DOHH2 (cell line): ENCODE measurements around the gene ANTXRL.
A peak's percentile ranks its signal among the peaks of the same experiment; 100 is the strongest.

Source experiments
- H3F3A ChIP-seq: fragments of 200-600 bp; sonication (generic), shearing (Covaris generic); 2 replicates; pipeline ENCODE4 v1.6.0; 2016; ENCODE audit warnings: antibody characterized with exemption, mild to moderate bottlenecking; ENCODE audit not compliant: control insufficient read depth, insufficient read depth
- H3K27ac ChIP-seq: fragments of 200-600 bp; sonication (generic); 2 replicates; pipeline ENCODE4 v1.5.1; 2014; ENCODE audit warnings: low read depth, mild to moderate bottlenecking, low read length, moderate library complexity
- H3K27me3 ChIP-seq: fragments of 200-600 bp; sonication (generic); 2 replicates; pipeline ENCODE4 v1.6.1; 2014; ENCODE audit warnings: mild to moderate bottlenecking, low read length, mixed read lengths; ENCODE audit not compliant: control insufficient read depth
- H3K36me3 ChIP-seq: fragments of 200-600 bp; sonication (generic); 2 replicates; pipeline ENCODE4 v1.6.1; 2014; ENCODE audit warnings: mild to moderate bottlenecking, low read length, moderate library complexity, mixed read lengths; ENCODE audit not compliant: control insufficient read depth
- H3K4me1 ChIP-seq: fragments of 200-600 bp; sonication (generic); 2 replicates; pipeline ENCODE4 v1.6.1; 2014; ENCODE audit warnings: mild to moderate bottlenecking, low read length, mixed read lengths; ENCODE audit not compliant: control insufficient read depth
- H3K4me2 ChIP-seq: fragments of 200-600 bp; sonication (generic); 2 replicates; pipeline ENCODE4 v1.6.0; 2014; ENCODE audit warnings: mild to moderate bottlenecking, low read length, moderate library complexity
- H3K4me3 ChIP-seq: fragments of 200-600 bp; sonication (generic); 2 replicates; pipeline ENCODE4 v1.5.1; 2014; ENCODE audit warnings: mild to moderate bottlenecking, low read length, mixed read lengths
- H3K79me2 ChIP-seq: fragments of 200-600 bp; sonication (generic); 2 replicates; pipeline ENCODE4 v1.6.1; 2014; ENCODE audit warnings: mild to moderate bottlenecking, low read length, mixed read lengths; ENCODE audit not compliant: control insufficient read depth
- H3K9me2 ChIP-seq: fragments of 200-600 bp; sonication (generic); replicated peaks from 2 replicates; pipeline ENCODE4 v1.6.1; 2014; ENCODE audit warnings: mild to moderate bottlenecking, low read length, mixed read lengths; ENCODE audit not compliant: control insufficient read depth
- H3K9me3 ChIP-seq: fragments of 200-600 bp; sonication (generic); 2 replicates; pipeline ENCODE4 v1.6.1; 2014; ENCODE audit warnings: antibody characterized with exemption, low read length, mixed read lengths; ENCODE audit not compliant: control insufficient read depth, insufficient read depth
- H4K20me1 ChIP-seq: fragments of 200-600 bp; sonication (generic); 2 replicates; pipeline ENCODE4 v1.6.0; 2014; ENCODE audit warnings: low read depth, mild to moderate bottlenecking, antibody characterized with exemption, low read length, moderate library complexity; ENCODE audit not compliant: control insufficient read depth, insufficient read depth
- EZH2phosphoT487 ChIP-seq: fragments of 200-600 bp; sonication (generic); IDR thresholded peaks from 2 replicates; pipeline ENCODE4 v1.6.1; 2017; ENCODE audit warnings: borderline replicate concordance, mild to moderate bottlenecking, antibody characterized with exemption, low read length, moderate library complexity, mixed read lengths
- TF ChIP-seq, protein P1 (sequence below): fragments of 200-600 bp; sonication (generic); IDR thresholded peaks from one replicate; pipeline ENCODE4 v1.5.1; 2014; ENCODE audit warnings: antibody characterized with exemption, mild to moderate bottlenecking, low read depth, low read length; ENCODE audit not compliant: poor library complexity, severe bottlenecking

The ANTXRL gene

DNA sequence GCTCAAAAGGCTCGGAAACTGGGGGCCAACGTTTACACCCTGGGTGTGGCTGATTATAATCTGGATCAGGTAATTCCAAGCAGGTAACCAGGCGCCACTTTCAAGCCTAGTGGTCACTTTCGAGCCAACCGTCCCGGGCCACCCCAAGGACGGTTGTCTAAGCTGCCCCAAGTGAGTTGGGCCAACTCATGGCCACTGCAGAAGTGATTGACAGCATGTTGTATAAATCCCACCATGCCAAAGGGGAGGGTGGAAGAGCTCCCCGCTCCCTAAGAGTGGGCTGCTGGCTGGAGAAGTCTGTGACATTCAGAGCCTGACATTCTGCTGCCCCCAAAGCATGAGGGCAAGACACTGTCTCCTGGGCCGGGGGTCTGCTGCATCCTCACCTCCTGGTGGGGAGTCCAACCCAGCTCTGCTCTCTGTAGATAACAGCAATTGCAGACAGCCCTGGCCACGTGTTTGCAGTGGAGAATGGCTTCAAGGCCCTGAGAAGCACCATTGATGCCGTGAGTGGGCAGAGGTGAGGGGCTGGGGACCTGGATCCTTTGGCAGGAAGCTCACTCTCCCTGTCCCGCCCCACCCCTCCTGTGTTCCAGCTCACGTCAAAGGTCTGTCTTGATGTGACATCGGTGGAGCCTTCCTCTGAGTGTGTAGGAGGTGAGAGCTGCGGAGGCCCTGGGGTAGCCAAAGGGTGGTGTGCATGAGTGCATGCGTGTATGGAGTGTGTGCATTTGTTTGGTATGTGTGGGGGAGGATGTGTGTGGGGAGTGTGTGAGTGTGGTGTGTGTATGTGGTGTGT is 10.8 kb downstream of the ANTXRL start:
- Histone ChIP-seq H3K36me3 (no peaks in the 10 kb centered on the region), H3K9me2 (no peaks in the 10 kb centered on the region), H3K4me1 (peaks cover 23% of the 10 kb centered on the region), H3K9me3 (no peaks in the 10 kb centered on the region), H3K4me2 (no peak overlapping the region), H3K4me3 (no peak overlapping the region), H3K27me3 (no peaks in the 10 kb centered on the region), H4K20me1 (no peaks in the 10 kb centered on the region), H3K27ac (no peak overlapping the region), H3F3A (no peaks in the 10 kb centered on the region), H3K79me2 (no peaks in the 10 kb centered on the region)
- no peak for TF ChIP-seq EZH2phosphoT487
- TF ChIP-seq, protein P1, sequence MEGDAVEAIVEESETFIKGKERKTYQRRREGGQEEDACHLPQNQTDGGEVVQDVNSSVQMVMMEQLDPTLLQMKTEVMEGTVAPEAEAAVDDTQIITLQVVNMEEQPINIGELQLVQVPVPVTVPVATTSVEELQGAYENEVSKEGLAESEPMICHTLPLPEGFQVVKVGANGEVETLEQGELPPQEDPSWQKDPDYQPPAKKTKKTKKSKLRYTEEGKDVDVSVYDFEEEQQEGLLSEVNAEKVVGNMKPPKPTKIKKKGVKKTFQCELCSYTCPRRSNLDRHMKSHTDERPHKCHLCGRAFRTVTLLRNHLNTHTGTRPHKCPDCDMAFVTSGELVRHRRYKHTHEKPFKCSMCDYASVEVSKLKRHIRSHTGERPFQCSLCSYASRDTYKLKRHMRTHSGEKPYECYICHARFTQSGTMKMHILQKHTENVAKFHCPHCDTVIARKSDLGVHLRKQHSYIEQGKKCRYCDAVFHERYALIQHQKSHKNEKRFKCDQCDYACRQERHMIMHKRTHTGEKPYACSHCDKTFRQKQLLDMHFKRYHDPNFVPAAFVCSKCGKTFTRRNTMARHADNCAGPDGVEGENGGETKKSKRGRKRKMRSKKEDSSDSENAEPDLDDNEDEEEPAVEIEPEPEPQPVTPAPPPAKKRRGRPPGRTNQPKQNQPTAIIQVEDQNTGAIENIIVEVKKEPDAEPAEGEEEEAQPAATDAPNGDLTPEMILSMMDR: no peak

DNA sequence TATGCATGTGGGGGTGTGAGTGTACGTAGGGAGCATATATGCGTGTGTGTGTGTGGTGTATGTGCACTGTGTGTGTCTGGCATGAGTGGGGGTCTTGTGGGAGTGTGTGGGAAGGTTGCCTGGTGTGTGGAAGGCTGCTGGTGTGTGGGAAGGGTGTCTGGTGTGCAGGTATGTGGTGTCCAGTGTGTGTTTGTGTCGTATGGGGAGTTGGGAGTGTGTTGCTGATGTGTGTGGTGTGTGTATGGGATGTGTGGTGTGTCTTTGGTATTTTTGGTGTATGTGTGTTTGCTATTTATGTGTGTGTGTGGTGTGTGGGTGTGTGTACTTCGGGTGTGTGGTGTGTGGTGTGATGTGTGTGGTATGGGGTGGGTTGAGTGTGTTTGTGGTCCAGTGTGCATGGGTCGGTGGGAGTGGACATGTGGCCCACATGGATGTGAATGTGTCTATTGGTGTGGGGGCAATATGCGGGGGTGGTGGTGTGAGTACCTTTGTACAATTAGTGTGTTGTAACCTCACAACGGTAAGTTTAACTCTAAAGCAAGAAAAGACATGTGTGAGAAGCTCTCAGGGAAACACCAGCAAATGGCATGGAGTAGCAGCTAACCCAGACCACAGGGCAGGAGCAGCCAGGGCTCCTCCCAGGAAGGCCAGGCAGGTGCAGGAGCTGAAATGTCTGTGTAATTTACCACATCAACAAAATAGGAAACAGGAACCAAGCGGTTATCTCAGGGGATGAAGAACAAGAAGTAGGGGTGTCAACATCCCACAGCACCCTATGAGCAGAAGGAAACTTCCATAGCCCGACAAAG is 11.9 kb downstream of the ANTXRL start:
- Histone ChIP-seq H3K9me2 (no peaks in the 10 kb centered on the region), H3K4me1 (peaks cover 23% of the 10 kb centered on the region), H3K4me3 (peak overlapping the region; percentile 11), H4K20me1 (no peaks in the 10 kb centered on the region), H3F3A (no peaks in the 10 kb centered on the region), H3K4me2 (peak overlapping the region; percentile 49), H3K9me3 (no peaks in the 10 kb centered on the region), H3K36me3 (no peaks in the 10 kb centered on the region), H3K27ac (peak overlapping the region; percentile 3; the same call in 1 of the 2 replicates), H3K79me2 (no peaks in the 10 kb centered on the region), H3K27me3 (no peaks in the 10 kb centered on the region)
- TF ChIP-seq EZH2phosphoT487: no peak
- TF ChIP-seq, protein P1: no peak

DNA sequence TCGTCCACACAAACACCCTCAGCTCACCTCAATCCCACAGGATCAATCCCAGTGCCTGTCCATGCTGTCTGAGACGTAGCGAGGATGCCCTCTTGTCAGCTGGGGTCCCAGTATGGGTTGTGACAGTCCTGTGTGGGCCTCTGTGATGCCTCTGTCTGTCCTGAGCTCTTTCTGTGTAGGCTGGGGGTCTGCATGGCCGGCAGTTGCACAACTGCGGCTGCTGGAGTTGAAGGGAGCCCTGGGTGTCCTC is 12.4 kb downstream of the ANTXRL start:
- H3F3A ChIP-seq: no peaks in the 10 kb centered on the region
- H3K4me3 ChIP-seq: peak overlapping the region; percentile 11
- no peaks in the 10 kb centered on the region for H3K36me3 ChIP-seq
- no peaks in the 10 kb centered on the region for H3K27me3 ChIP-seq
- no peaks in the 10 kb centered on the region for H3K79me2 ChIP-seq
- H3K4me2 ChIP-seq: peak overlapping the region; percentile 49
- H3K27ac ChIP-seq: peak overlapping the region; percentile 3; the same call in 1 of the 2 replicates
- no peaks in the 10 kb centered on the region for H3K9me2 ChIP-seq
- H3K9me3 ChIP-seq: no peaks in the 10 kb centered on the region
- peaks cover 23% of the 10 kb centered on the region for H3K4me1 ChIP-seq
- no peaks in the 10 kb centered on the region for H4K20me1 ChIP-seq
- TF ChIP-seq, protein P1: no peak
- TF ChIP-seq EZH2phosphoT487: no peak
